Calu3 (cell line): ENCODE measurements around the gene SLC2A6. TPM values are rescaled to one million over a fixed set of nuclear protein-coding genes. Genes with fewer than 3 reads are reported as not detected.

ENCODE experiments used
- BruUV-seq: library from RNA; stranded (reverse); fragments of 400-500 nt; replicated peaks from 2 replicates; lab custom pipeline; 2021; lab: Mats Ljungman, UMichigan
- CTCF ChIA-PET: fragments of 300-600 bp; sonication (Branson Sonifier 250); formaldehyde crosslinking; loops from one replicate; lab custom pipeline; 2022; ENCODE audit warnings: antibody characterized with exemption; lab: Charles Lee
- DNase-seq: peaks from one replicate; pipeline ENCODE4 v3.0.0; 2022
- H3K27ac Mint-ChIP-seq: one replicate; pipeline ENCODE4 v1.8.0; 2022; ENCODE audit warnings: mixed read lengths; ENCODE audit not compliant: unreplicated experiment
- H3K27me3 Mint-ChIP-seq: one replicate; pipeline ENCODE4 v1.8.0; 2022; ENCODE audit warnings: mixed read lengths; ENCODE audit not compliant: unreplicated experiment
- H3K36me3 Mint-ChIP-seq: one replicate; pipeline ENCODE4 v1.8.0; 2022; ENCODE audit warnings: mild to moderate bottlenecking, moderate library complexity, mixed read lengths; ENCODE audit not compliant: insufficient read depth, unreplicated experiment
- H3K4me1 Mint-ChIP-seq: one replicate; pipeline ENCODE4 v1.8.0; 2022; ENCODE audit warnings: mild to moderate bottlenecking, low read depth, mixed read lengths; ENCODE audit not compliant: unreplicated experiment
- H3K4me3 Mint-ChIP-seq: one replicate; pipeline ENCODE4 v1.8.0; 2022; ENCODE audit warnings: mild to moderate bottlenecking, low read depth, moderate library complexity, mixed read lengths; ENCODE audit not compliant: unreplicated experiment
- H3K9me3 Mint-ChIP-seq: one replicate; pipeline ENCODE4 v1.8.0; 2022; ENCODE audit warnings: low read depth, mixed read lengths; ENCODE audit not compliant: unreplicated experiment
- CTCF ChIP-seq: fragments of 200-600 bp; IDR thresholded peaks from one replicate; pipeline ENCODE4 v1.8.0; 2022; ENCODE audit warnings: antibody characterized with exemption; ENCODE audit not compliant: unreplicated experiment
- intact Hi-C: fragments of 100-400 bp; cut with micrococcal nuclease; formaldehyde crosslinking; loops from one replicate; pipeline ENCODE4 v1.10.0; 2022; ENCODE audit not compliant: unreplicated experiment
- total RNA-seq: library from RNA; stranded (reverse); gene quantifications from 2 replicates; pipeline ENCODE4 v1.2.3, GENCODE V29; 2022

SLC2A6 gene
- total RNA-seq, 1 experiment from 2014 or later: 11.6 TPM

- Mint-ChIP-seq H3K36me3 (no peaks in the 10 kb centered on the region), H3K4me1 (no peaks in the 10 kb centered on the region), H3K4me3 (no peak overlapping the region), H3K9me3 (no peaks in the 10 kb centered on the region), H3K27ac (no peak overlapping the region), H3K27me3 (peaks cover 52% of the 10 kb centered on the region)
- no peak for DNase-seq
- intact Hi-C loops: no loop called here
- CTCF ChIA-PET: interaction anchor here (0.6 kb wide), 1 partner anchor 127 kb away, joined by 4 read pairs; no protein-coding TSS in a partner anchor
- no peak for TF ChIP-seq CTCF
- BruUV-seq: no TSS peak
Observed at GRCh38 chr9:133526721-133527321, 47.9 kb upstream of the SLC2A6 start.

DNA sequence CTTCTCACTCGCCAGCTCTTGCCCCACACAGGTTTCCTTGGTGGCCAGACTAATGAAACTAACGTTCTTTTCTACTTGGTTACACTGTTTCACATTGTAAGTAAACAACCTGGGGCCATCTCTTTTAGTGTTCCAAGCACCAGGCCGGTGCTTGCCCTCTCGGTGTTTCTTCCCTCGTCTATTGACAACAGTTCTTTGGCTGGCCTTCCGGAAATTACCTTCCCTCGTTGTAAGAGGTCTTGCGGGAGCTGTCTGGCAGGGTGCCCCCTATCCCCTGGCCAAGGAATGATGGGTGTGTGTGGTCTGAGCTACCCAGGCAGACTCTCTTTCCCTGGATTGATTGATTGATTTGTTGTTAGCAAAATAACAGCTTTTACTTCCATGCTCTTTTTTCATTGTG, 46.8 kb upstream of the SLC2A6 start:
- Mint-ChIP-seq H3K36me3 (no peaks in the 10 kb centered on the region), H3K27me3 (peaks cover 52% of the 10 kb centered on the region), H3K4me1 (peaks cover 9% of the 10 kb centered on the region), H3K9me3 (no peaks in the 10 kb centered on the region), H3K4me3 (no peak overlapping the region), H3K27ac (no peak overlapping the region)
- no peak for DNase-seq
- intact Hi-C loops: no loop called here
- CTCF ChIA-PET: no interaction called here
- BruUV-seq: no TSS peak
- TF ChIP-seq CTCF: no peak

GRCh38 chr9:133524679-133525228, 45.9 kb upstream of the SLC2A6 start, which contains the start of gene MYMK:
MYMK (minus strand) TSS chr9:133524959; CDS start chr9:133524844, 115 bp downstream.
- no TSS peak for BruUV-seq
- H3K4me3 Mint-ChIP-seq: no peak within 1 kb of the TSS
- TF ChIP-seq CTCF: no peak
- CTCF ChIA-PET: no interaction called here
- H3K4me1 Mint-ChIP-seq: peaks cover 10% of the 10 kb centered on the region
- intact Hi-C loops: no loop called here
- no peak for DNase-seq
- no peaks in the 10 kb centered on the region for H3K36me3 Mint-ChIP-seq
- H3K27me3 Mint-ChIP-seq: peaks cover 52% of the 10 kb centered on the region
- H3K27ac Mint-ChIP-seq: no peak within 1 kb of the TSS
- no peaks in the 10 kb centered on the region for H3K9me3 Mint-ChIP-seq

GRCh38 chr9:133524146-133524545, 45.2 kb upstream of the SLC2A6 start:
- Mint-ChIP-seq H3K4me3 (no peak overlapping the region), H3K9me3 (no peaks in the 10 kb centered on the region), H3K4me1 (peaks cover 10% of the 10 kb centered on the region), H3K27me3 (peaks cover 52% of the 10 kb centered on the region), H3K36me3 (no peaks in the 10 kb centered on the region), H3K27ac (no peak overlapping the region)
- CTCF ChIA-PET: no interaction called here
- DNase-seq: no peak
- no peak for TF ChIP-seq CTCF
- intact Hi-C loops: no loop called here
- no TSS peak for BruUV-seq
